H9 (cell line): Measurements from ENCODE around the gene YIPF5. TPM values are rescaled to one million over a fixed set of nuclear protein-coding genes. Genes with fewer than 3 reads are reported as not detected.

ENCODE experiments used
- DNase-seq: peaks from one replicate; pipeline ENCODE4 v3.0.0-alpha.2; 2017
- H2AFZ ChIP-seq: one replicate; pipeline ENCODE4 v1.6.1; 2013; ENCODE audit warnings: mild to moderate bottlenecking, low read length, control low read depth, moderate library complexity
- H2AK5ac ChIP-seq: 2 replicates; pipeline ENCODE4 v1.6.1; 2013; ENCODE audit warnings: low read length, control low read depth, mixed read lengths; ENCODE audit not compliant: insufficient read length
- H2BK120ac ChIP-seq: one replicate; pipeline ENCODE4 v1.6.1; 2013; ENCODE audit warnings: low read depth, mild to moderate bottlenecking, low read length, control low read depth, inconsistent platforms; ENCODE audit not compliant: poor library complexity, severe bottlenecking
- H2BK12ac ChIP-seq: 2 replicates; pipeline ENCODE4 v1.6.1; 2013; ENCODE audit warnings: low read length, control low read depth, mixed read lengths, low read depth; ENCODE audit not compliant: insufficient read length
- H2BK15ac ChIP-seq: 2 replicates; pipeline ENCODE4 v1.6.1; 2013; ENCODE audit warnings: low read depth, low read length, control low read depth
- H2BK20ac ChIP-seq: one replicate; pipeline ENCODE4 v1.6.1; 2013; ENCODE audit warnings: low read depth, mild to moderate bottlenecking, low read length, control low read depth, inconsistent platforms; ENCODE audit not compliant: poor library complexity, severe bottlenecking
- H2BK5ac ChIP-seq: 2 replicates; pipeline ENCODE4 v1.6.1; 2013; ENCODE audit warnings: low read length, control low read depth, mixed read lengths; ENCODE audit not compliant: insufficient read length
- H3K14ac ChIP-seq: 2 replicates; pipeline ENCODE4 v1.6.1; 2013; ENCODE audit warnings: low read length, control low read depth; ENCODE audit not compliant: insufficient read depth
- H3K18ac ChIP-seq: 2 replicates; pipeline ENCODE4 v1.6.1; 2013; ENCODE audit warnings: low read depth, mild to moderate bottlenecking, mixed read lengths, low read length, control low read depth; ENCODE audit not compliant: insufficient read length
- H3K23ac ChIP-seq: 2 replicates; pipeline ENCODE4 v1.6.1; 2013; ENCODE audit warnings: low read length, control low read depth, mixed read lengths, low read depth; ENCODE audit not compliant: insufficient read length
- H3K23me2 ChIP-seq: 2 replicates; pipeline ENCODE4 v1.6.1; 2013; ENCODE audit warnings: low read depth, mild to moderate bottlenecking, mixed read lengths, low read length, control low read depth; ENCODE audit not compliant: insufficient read length, poor library complexity, severe bottlenecking
- H3K27ac ChIP-seq: 2 replicates; pipeline ENCODE4 v1.5.1; 2013; ENCODE audit warnings: low read length, control low read depth, mixed read lengths, low read depth; ENCODE audit not compliant: insufficient read length
- H3K27me3 ChIP-seq: 2 replicates; pipeline ENCODE4 v1.6.1; 2013; ENCODE audit warnings: low read length, control low read depth, inconsistent platforms; ENCODE audit not compliant: insufficient read depth
- H3K4ac ChIP-seq: 2 replicates; pipeline ENCODE4 v1.6.1; 2013; ENCODE audit warnings: low read depth, mild to moderate bottlenecking, control low read depth, inconsistent platforms, low read length, moderate library complexity
- H3K4me1 ChIP-seq: 2 replicates; pipeline ENCODE4 v1.6.1; 2013; ENCODE audit warnings: low read length, control low read depth, inconsistent platforms; ENCODE audit not compliant: insufficient read depth
- H3K4me2 ChIP-seq: 2 replicates; pipeline ENCODE4 v1.6.1; 2013; ENCODE audit warnings: low read length, control low read depth, mixed read lengths; ENCODE audit not compliant: insufficient read length, insufficient read depth
- H3K56ac ChIP-seq: 2 replicates; pipeline ENCODE4 v1.6.1; 2013; ENCODE audit warnings: low read depth, mild to moderate bottlenecking, mixed read lengths, low read length, control low read depth; ENCODE audit not compliant: insufficient read length
- H3K79me1 ChIP-seq: 2 replicates; pipeline ENCODE4 v1.6.1; 2013; ENCODE audit warnings: low read depth, mild to moderate bottlenecking, moderate library complexity, low read length, control low read depth, inconsistent platforms; ENCODE audit not compliant: insufficient read depth, poor library complexity, severe bottlenecking
- H3K79me2 ChIP-seq: 2 replicates; pipeline ENCODE4 v1.6.1; 2013; ENCODE audit warnings: low read length, control low read depth, inconsistent platforms; ENCODE audit not compliant: insufficient read depth
- H3K9ac ChIP-seq: 2 replicates; pipeline ENCODE4 v1.6.1; 2013; ENCODE audit warnings: low read length, control low read depth, mixed read lengths; ENCODE audit not compliant: insufficient read length; ENCODE audit errors: extremely low read depth
- H3K9me3 ChIP-seq: one replicate; pipeline ENCODE4 v1.6.1; 2013; ENCODE audit warnings: low read depth, low read length, inconsistent platforms; ENCODE audit not compliant: control insufficient read depth
- H3T11ph ChIP-seq: one replicate; pipeline ENCODE4 v1.6.1; 2013; ENCODE audit warnings: mild to moderate bottlenecking, low read length, control low read depth, inconsistent platforms
- H4K20me1 ChIP-seq: one replicate; pipeline ENCODE4 v1.6.1; 2013; ENCODE audit not compliant: control insufficient read depth, insufficient read length, insufficient read depth
- H4K5ac ChIP-seq: 2 replicates; pipeline ENCODE4 v1.6.1; 2013; ENCODE audit warnings: low read depth, mild to moderate bottlenecking, mixed read lengths, low read length, control low read depth; ENCODE audit not compliant: insufficient read length
- H4K8ac ChIP-seq: replicated peaks from 2 replicates; pipeline ENCODE4 v1.6.1; 2013; ENCODE audit warnings: low read length, control low read depth, mixed read lengths, low read depth; ENCODE audit not compliant: insufficient read length
- H4K91ac ChIP-seq: 2 replicates; pipeline ENCODE4 v1.6.1; 2013; ENCODE audit warnings: low read depth, mild to moderate bottlenecking, moderate library complexity, mixed read lengths, low read length, control low read depth; ENCODE audit not compliant: insufficient read length
- H3K27ac Mint-ChIP-seq, 3 experiments: 2 replicates in 2 of 3; 3 replicates in 1 of 3; pipeline ENCODE4 v1.8.0; 2020 to 2021; ENCODE audit warnings: mixed read lengths in 3 of 3, mild to moderate bottlenecking in 1 of 3, moderate library complexity in 1 of 3
- H3K27me3 Mint-ChIP-seq: 2 replicates; pipeline ENCODE4 v1.8.0; 2021; ENCODE audit warnings: low read depth, mild to moderate bottlenecking, moderate library complexity, mixed read lengths
- H3K36me3 Mint-ChIP-seq, 3 experiments: 2 replicates in 2 of 3; 3 replicates in 1 of 3; pipeline ENCODE4 v1.8.0; 2020 to 2021; ENCODE audit warnings: low read depth in 3 of 3, mixed read lengths in 3 of 3; ENCODE audit not compliant: insufficient read depth in 1 of 3
- H3K4me1 Mint-ChIP-seq, 2 experiments: 2 replicates each; pipeline ENCODE4 v1.8.0; 2020; ENCODE audit warnings: mixed read lengths in 2 of 2
- H3K4me3 Mint-ChIP-seq, 2 experiments: 2 replicates in 1 of 2; 3 replicates in 1 of 2; pipeline ENCODE4 v1.8.0; 2020 to 2021; ENCODE audit warnings: mild to moderate bottlenecking in 2 of 2, mixed read lengths in 2 of 2, moderate library complexity in 1 of 2
- H3K9me3 Mint-ChIP-seq, 2 experiments: 2 replicates in 1 of 2; 3 replicates in 1 of 2; pipeline ENCODE4 v1.8.0; 2020; ENCODE audit warnings: mild to moderate bottlenecking in 2 of 2, mixed read lengths in 2 of 2, moderate library complexity in 1 of 2
- WGBS: extraction: QIAGEN DNeasy Blood & Tissue Kit; methylation state at CpG from one replicate; pipeline ENCODE4 v1.1.7; 2013; ENCODE audit warnings: missing lambda C conversion rate, low lambda C conversion rate, mixed read lengths; ENCODE audit not compliant: insufficient read length; ENCODE audit errors: extremely low coverage; 5-methylcytosine and 5-hydroxymethylcytosine counted together
- total RNA-seq: library from RNA; stranded (reverse); gene quantifications from 2 replicates; pipeline ENCODE4 v1.2.1, GENCODE V29; 2021
- TF ChIP-seq, protein P1 (sequence below): fragments of 200-600 bp; sonication (generic); conservative IDR thresholded peaks from 3 replicates; pipeline ENCODE4 v1.8.0; 2021; ENCODE audit warnings: antibody characterized with exemption, mild to moderate bottlenecking

Gene YIPF5
- total RNA-seq, 1 experiment from 2014 or later, result 44.6 TPM

DNA sequence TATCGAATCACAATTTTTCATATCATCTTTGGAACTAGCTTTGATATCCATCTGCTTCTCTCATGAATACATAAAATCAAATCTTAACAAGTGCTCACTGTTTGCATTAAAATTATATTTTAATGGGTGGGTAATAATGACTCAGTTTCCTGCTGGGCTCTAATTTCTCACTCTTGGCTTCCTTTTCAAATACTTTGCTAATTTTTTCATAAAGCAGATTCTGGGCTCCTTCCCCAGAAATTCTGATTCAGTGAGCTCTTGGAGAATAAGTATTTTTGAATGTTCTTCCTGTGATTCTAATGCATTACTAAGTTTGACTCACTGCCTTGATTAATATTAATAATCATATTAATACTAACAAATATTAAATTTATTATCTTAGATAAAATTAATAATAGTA, 48.9 kb downstream of the YIPF5 start:
- H2AK5ac ChIP-seq, result no peak overlapping the region
- no peak overlapping the region for H4K5ac ChIP-seq
- H3K9ac ChIP-seq, result no peak overlapping the region
- H3K27me3 ChIP-seq, result no peaks in the 10 kb centered on the region
- peaks cover 3% of the 10 kb centered on the region; the same call in 1 of the 2 replicates for H3K4me1 ChIP-seq
- H2BK5ac ChIP-seq, result no peak overlapping the region
- no peak overlapping the region for H3K4ac ChIP-seq
- H3K79me2 ChIP-seq, result no peaks in the 10 kb centered on the region
- Mint-ChIP-seq H3K4me1 (peaks cover 15 to 16% of the 10 kb centered on the region in 2 experiments), H3K36me3 (peaks cover 0 to 3% (median 0%) of the 10 kb centered on the region in 3 experiments; a peak in 1 of 7 replicates), H3K4me3 (no peak overlapping the region), H3K9me3 (peaks cover 0 to 7% of the 10 kb centered on the region in 2 experiments; a peak in 3 of 5 replicates), H3K27ac (no peak overlapping the region), H3K27me3 (no peaks in the 10 kb centered on the region)
- no peak overlapping the region for H3K18ac ChIP-seq
- H3K79me1 ChIP-seq, result no peaks in the 10 kb centered on the region
- no peak overlapping the region for H2BK12ac ChIP-seq
- H4K91ac ChIP-seq, result no peak overlapping the region
- H2BK120ac ChIP-seq, result no peak overlapping the region
- no peak overlapping the region for H2BK15ac ChIP-seq
- H3K4me2 ChIP-seq, result no peak overlapping the region
- no peak overlapping the region for H3K27ac ChIP-seq
- no peaks in the 10 kb centered on the region for H3K9me3 ChIP-seq
- WGBS, result no CpG with 5 or more reads among the region's 1 CpG
- no peak overlapping the region for H4K8ac ChIP-seq
- no peak overlapping the region for H2AFZ ChIP-seq
- H3K56ac ChIP-seq, result no peak overlapping the region
- DNase-seq, result no peak
- no peaks in the 10 kb centered on the region for H3K23me2 ChIP-seq
- TF ChIP-seq, protein P1, sequence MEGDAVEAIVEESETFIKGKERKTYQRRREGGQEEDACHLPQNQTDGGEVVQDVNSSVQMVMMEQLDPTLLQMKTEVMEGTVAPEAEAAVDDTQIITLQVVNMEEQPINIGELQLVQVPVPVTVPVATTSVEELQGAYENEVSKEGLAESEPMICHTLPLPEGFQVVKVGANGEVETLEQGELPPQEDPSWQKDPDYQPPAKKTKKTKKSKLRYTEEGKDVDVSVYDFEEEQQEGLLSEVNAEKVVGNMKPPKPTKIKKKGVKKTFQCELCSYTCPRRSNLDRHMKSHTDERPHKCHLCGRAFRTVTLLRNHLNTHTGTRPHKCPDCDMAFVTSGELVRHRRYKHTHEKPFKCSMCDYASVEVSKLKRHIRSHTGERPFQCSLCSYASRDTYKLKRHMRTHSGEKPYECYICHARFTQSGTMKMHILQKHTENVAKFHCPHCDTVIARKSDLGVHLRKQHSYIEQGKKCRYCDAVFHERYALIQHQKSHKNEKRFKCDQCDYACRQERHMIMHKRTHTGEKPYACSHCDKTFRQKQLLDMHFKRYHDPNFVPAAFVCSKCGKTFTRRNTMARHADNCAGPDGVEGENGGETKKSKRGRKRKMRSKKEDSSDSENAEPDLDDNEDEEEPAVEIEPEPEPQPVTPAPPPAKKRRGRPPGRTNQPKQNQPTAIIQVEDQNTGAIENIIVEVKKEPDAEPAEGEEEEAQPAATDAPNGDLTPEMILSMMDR, result no peak
- no peak overlapping the region for H3K23ac ChIP-seq
- no peak overlapping the region for H3K14ac ChIP-seq
- H3T11ph ChIP-seq, result no peak overlapping the region
- no peak overlapping the region for H2BK20ac ChIP-seq
- H4K20me1 ChIP-seq, result no peaks in the 10 kb centered on the region
